GM10248 (cell line): Measurements from ENCODE around the gene CDKAL1.
"Not testable (repeated sequence)": the region's sequence is repeated elsewhere in the genome, so short reads cannot be mapped to it uniquely, and the experiment has no call there.

Source experiments
- CTCF ChIA-PET: fragments of 300-600 bp; sonication (Branson Sonifier 250); formaldehyde crosslinking; extraction: SDS; loops from one replicate; lab custom pipeline; 2021; ENCODE audit warnings: antibody characterized with exemption; lab: Yijun Ruan, JAX
- POLR2A ChIA-PET: fragments of 350-650 bp; sonication (Branson Sonifier 250); formaldehyde crosslinking; extraction: SDS; loops from one replicate; lab custom pipeline; 2020; ENCODE audit warnings: antibody characterized with exemption; lab: Yijun Ruan, JAX
- DNase-seq: peaks from one replicate; pipeline ENCODE4 v3.0.0; 2012; ENCODE audit errors: extremely low spot score
- CTCF ChIP-seq: IDR thresholded peaks from 2 replicates; pipeline ENCODE4 v1.5.1; 2012; ENCODE audit warnings: mild to moderate bottlenecking, low read depth; ENCODE audit errors: extremely low read depth, missing control alignments, control extremely low read depth

The CDKAL1 gene

GRCh38 chr6:21244897-21245470, 710.7 kb downstream of the CDKAL1 start:
- POLR2A ChIA-PET, result no interaction called here
- CTCF ChIA-PET, result interaction anchor here (2.4 kb wide), 1 partner anchor 12 kb away, joined by 7 read pairs; no protein-coding TSS in a partner anchor
- no peak for DNase-seq
- TF ChIP-seq CTCF, result no peak

GRCh38 chr6:21245488-21245887, 711.2 kb downstream of the CDKAL1 start:
- CTCF ChIA-PET, result interaction anchor here (0.7 to 2.4 kb wide), 4 partner anchors 13 to 53 kb away, joined by 3 to 7 read pairs (median 3); no protein-coding TSS in a partner anchor
- DNase-seq, result no peak
- POLR2A ChIA-PET, result no interaction called here
- no peak for TF ChIP-seq CTCF

- no peak for TF ChIP-seq CTCF
- DNase-seq, result no peak
- ChIA-PET CTCF (interaction anchor here (0.7 to 2.4 kb wide), 4 partner anchors 12 to 54 kb away, joined by 3 to 7 read pairs (median 3); no protein-coding TSS in a partner anchor), POLR2A (no interaction called here)
These were observed 711.8 kb downstream of the CDKAL1 start for GRCh38 chr6:21246075-21246474.

DNA sequence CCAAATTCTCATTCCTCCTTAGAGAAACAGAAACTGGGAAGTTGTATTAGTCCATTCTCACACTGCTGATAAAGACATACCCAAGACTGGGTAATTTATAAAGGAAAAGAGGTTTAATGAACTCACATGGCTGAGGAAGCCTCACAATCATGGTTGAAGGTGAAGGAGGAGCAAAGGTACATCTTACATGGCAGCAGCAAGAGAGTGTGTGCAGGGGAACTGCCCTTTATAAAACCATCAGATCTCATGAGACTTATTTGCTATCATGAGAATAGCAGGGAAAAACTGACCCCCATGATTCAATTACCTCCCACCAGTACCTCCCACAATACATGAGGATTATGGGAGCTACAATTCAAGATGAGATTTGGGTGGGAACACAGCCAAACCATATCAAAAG, 720.2 kb downstream of the CDKAL1 start:
- POLR2A ChIA-PET, DNase-seq, CTCF ChIA-PET: not testable (repeated sequence)

DNA sequence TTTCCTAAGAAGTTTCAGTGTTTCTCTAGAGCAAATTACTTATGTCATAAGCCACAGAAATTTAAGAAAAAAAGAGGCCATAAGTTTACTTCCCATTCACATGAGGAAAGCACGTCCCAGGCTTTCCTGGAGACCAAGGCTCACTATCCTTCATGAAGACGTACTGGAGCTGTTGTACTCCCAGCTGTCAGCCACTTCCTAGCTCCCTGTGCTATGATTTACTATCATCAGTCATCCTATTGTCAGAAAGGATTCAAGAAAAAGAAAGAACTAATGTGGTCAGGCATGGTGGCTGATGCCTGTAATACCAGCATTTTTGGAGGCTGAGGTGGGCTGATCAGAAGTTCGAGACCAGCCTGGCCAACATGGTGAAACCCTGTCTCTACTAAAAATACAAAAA, 721.9 kb downstream of the CDKAL1 start:
- POLR2A ChIA-PET, result no interaction called here
- CTCF ChIA-PET, result no interaction called here
- TF ChIP-seq CTCF, result no peak
- no peak for DNase-seq

DNA sequence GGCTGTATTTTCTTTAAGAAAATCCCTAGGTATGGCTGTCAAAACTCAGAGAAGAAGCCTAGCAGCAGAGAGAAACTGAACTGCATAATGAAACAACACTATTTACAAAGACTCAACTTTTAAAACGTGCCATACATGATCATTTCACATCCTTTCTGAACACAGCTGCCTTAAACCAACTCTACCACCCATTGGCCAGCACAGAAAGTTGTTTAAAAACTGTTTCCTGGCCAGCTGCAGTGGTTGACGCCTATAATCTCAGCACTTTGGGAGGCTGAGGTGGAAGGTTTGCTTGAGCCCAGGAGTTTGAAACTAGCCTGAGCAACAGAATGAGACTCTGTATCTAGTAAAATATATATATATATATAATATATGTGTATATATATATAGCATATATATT, 722.9 kb downstream of the CDKAL1 start:
- TF ChIP-seq CTCF, result no peak
- CTCF ChIA-PET, result no interaction called here
- POLR2A ChIA-PET, result no interaction called here
- DNase-seq, result no peak

DNA sequence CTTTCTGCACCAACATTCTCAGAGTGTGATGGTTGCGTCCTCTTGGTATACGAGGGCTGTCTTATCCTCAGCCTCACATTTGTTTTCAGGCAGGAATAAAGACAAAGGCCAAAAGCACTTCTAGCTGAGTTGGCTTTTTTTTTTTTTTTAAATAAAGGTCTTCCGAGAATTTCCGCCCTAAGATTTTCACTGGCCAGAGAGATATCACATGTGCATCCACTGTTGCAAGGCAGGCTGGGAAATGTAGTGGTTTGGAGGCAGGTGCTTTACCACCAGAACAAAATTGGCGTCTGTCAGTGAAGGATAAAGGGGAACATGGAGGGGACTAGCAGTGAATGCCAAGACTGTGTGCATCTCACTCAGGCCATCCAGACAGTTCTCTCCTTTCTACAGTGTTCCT, 724.4 kb downstream of the CDKAL1 start:
- ChIA-PET POLR2A (no interaction called here), CTCF (interaction anchor here (0.9 to 2.0 kb wide), 5 partner anchors 12 to 350 kb away, joined by 3 to 4 read pairs (median 3); no protein-coding TSS in a partner anchor)
- DNase-seq, result no peak
- no peak for TF ChIP-seq CTCF
